NCI-H128 (cell line): ENCODE data around the gene TLE5.

ENCODE experiments used
- DNase-seq: peaks from one replicate; lab custom pipeline; 2025; ENCODE audit not compliant: unreplicated experiment; lab: John Stamatoyannopoulos, UW

Gene TLE5

GRCh38 chr19:3062165-3063105 is at the start of gene TLE5:
TLE5 (minus strand) TSS chr19:3062495; CDS start chr19:3062200, 295 bp downstream.
- no peak for DNase-seq

- DNase-seq = no peak
Observed at GRCh38 chr19:3111586-3112247, 49.4 kb upstream of the TLE5 start.

GRCh38 chr19:3110126-3110825 is 48.0 kb upstream of the TLE5 start:
- DNase-seq = no peak

GRCh38 chr19:3109491-3109890 is 47.2 kb upstream of the TLE5 start:
- DNase-seq = no peak

GRCh38 chr19:3108775-3109174 is 46.5 kb upstream of the TLE5 start:
- DNase-seq = peak; percentile 20

GRCh38 chr19:3107658-3108057 is 45.4 kb upstream of the TLE5 start:
- DNase-seq = no peak

GRCh38 chr19:3106509-3107141 is 44.3 kb upstream of the TLE5 start:
- DNase-seq = no peak

- no peak for DNase-seq
Observed at GRCh38 chr19:3105641-3106508, 43.6 kb upstream of the TLE5 start.

GRCh38 chr19:3104708-3104983 is 42.4 kb upstream of the TLE5 start:
- DNase-seq = no peak

- DNase-seq = no peak
Observed at GRCh38 chr19:3102239-3103140, 40.2 kb upstream of the TLE5 start.

- no peak for DNase-seq
Observed at GRCh38 chr19:3100747-3101730, 38.7 kb upstream of the TLE5 start.

- no peak for DNase-seq
Observed at GRCh38 chr19:3100331-3100730, 38.0 kb upstream of the TLE5 start.

- no peak for DNase-seq
Observed at GRCh38 chr19:3099347-3100145, 37.3 kb upstream of the TLE5 start.

- DNase-seq = no peak
Observed at GRCh38 chr19:3098515-3099346, 36.4 kb upstream of the TLE5 start.

GRCh38 chr19:3098141-3098514 is 35.8 kb upstream of the TLE5 start:
- DNase-seq = no peak

- no peak for DNase-seq
Observed at GRCh38 chr19:3097442-3097871, 35.2 kb upstream of the TLE5 start.

- no peak for DNase-seq
Observed at GRCh38 chr19:3096902-3097326, 34.6 kb upstream of the TLE5 start.
